ENCODE measurements around the gene ZYX. TPM values are rescaled to one million over a fixed set of nuclear protein-coding genes. Genes with fewer than 3 reads are reported as not detected.

The ZYX gene
- total RNA-seq, 4 donors from 2014 or later = 46.3 to 73.0 (median 59.3) TPM

DNA sequence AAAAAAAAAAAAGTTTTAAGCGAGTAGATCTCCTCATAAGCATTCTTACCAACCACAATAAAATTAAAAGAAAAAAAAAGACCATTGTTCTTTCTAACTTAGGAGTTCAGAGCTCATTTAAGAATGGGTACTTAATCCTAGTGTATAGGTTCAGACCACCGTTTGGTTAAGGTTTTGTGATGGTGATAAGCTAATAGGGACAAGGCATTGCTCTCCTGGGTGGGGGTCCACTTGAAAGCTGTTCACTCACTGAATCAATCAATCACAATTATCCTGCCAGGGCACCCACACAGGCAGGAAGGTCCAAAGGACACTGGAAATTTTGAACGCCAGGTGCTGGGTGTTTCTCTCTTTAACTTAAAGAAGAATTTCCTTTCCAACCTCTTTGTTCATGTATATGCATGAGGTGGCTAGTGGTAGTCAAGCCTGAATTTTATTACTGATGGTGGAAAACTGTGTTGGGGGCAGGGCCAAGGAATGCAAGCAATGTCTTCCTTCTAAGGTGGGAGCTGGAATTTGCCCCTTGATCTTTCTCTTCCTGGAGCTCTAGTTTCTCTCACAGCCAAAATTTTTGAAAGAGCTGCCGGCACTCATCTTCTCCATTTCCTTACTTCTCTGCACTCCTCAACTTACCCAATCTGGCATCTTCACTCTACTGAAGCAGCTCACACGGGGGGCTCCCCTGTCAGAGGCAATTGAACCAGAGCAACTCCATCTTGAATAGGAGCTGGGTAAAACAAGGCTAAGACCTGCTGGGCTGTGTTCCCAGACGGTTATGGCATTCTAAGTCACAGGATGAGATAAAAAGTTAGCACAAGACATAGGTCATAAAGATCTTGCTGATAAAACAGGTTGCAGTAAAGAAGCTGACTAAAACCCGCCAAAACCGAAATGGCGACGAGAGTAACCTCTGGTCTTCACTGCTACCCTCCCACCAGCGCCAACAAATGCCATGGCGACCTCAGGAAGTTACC lies 11.2 kb upstream of the ZYX start:
- DNase-seq (ENCODE audit: low spot score in 2 of 2) = no peak
- Histone ChIP-seq H3K27me3 (no peaks in the 10 kb centered on the region), H3K9me3 (no peaks in the 10 kb centered on the region), H3K27ac (no peak overlapping the region), H3K4me3 (no peak overlapping the region), H3K36me3 (no peaks in the 10 kb centered on the region), H3K4me1 (no peaks in the 10 kb centered on the region)
- TF ChIP-seq POLR2AphosphoS5 (IDR thresholded peaks at IDR 0.05) (no peak), EP300 (IDR thresholded peaks at IDR 0.05) (no peak), POLR2A (IDR thresholded peaks at IDR 0.05) (no peak)
- TF ChIP-seq, protein P1, sequence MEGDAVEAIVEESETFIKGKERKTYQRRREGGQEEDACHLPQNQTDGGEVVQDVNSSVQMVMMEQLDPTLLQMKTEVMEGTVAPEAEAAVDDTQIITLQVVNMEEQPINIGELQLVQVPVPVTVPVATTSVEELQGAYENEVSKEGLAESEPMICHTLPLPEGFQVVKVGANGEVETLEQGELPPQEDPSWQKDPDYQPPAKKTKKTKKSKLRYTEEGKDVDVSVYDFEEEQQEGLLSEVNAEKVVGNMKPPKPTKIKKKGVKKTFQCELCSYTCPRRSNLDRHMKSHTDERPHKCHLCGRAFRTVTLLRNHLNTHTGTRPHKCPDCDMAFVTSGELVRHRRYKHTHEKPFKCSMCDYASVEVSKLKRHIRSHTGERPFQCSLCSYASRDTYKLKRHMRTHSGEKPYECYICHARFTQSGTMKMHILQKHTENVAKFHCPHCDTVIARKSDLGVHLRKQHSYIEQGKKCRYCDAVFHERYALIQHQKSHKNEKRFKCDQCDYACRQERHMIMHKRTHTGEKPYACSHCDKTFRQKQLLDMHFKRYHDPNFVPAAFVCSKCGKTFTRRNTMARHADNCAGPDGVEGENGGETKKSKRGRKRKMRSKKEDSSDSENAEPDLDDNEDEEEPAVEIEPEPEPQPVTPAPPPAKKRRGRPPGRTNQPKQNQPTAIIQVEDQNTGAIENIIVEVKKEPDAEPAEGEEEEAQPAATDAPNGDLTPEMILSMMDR (IDR thresholded peaks at IDR 0.05) = no peak
- WGBS = 79% methylated on average over 12 of the region's 12 CpGs

GRCh38 chr7:143372070-143372469 lies 9.1 kb upstream of the ZYX start:
- no peak overlapping the region for H3K4me3 ChIP-seq
- TF ChIP-seq, protein P1 (IDR thresholded peaks at IDR 0.05) = no peak
- no peak for TF ChIP-seq POLR2A (IDR thresholded peaks at IDR 0.05)
- DNase-seq (ENCODE audit: low spot score in 2 of 2) = no peak
- no peaks in the 10 kb centered on the region for H3K36me3 ChIP-seq
- no peak overlapping the region for H3K27ac ChIP-seq
- no peaks in the 10 kb centered on the region for H3K4me1 ChIP-seq
- 35% methylated on average over 4 of the region's 4 CpGs for WGBS
- H3K27me3 ChIP-seq = no peaks in the 10 kb centered on the region
- H3K9me3 ChIP-seq = no peaks in the 10 kb centered on the region

- no peak for DNase-seq (ENCODE audit: low spot score in 2 of 2)
- no peaks in the 10 kb centered on the region for H3K27me3 ChIP-seq
- 88% methylated on average over 4 of the region's 4 CpGs for WGBS
- no peak overlapping the region for H3K27ac ChIP-seq
- H3K4me1 ChIP-seq = no peaks in the 10 kb centered on the region
- H3K4me3 ChIP-seq = no peak overlapping the region
- no peaks in the 10 kb centered on the region for H3K9me3 ChIP-seq
- TF ChIP-seq, protein P1 (IDR thresholded peaks at IDR 0.05) = no peak
- no peak for TF ChIP-seq POLR2AphosphoS5 (IDR thresholded peaks at IDR 0.05)
- no peak for TF ChIP-seq EP300 (IDR thresholded peaks at IDR 0.05)
- no peak for TF ChIP-seq POLR2A (IDR thresholded peaks at IDR 0.05)
- no peaks in the 10 kb centered on the region for H3K36me3 ChIP-seq
Measured at GRCh38 chr7:143373255-143373794, 7.8 kb upstream of the ZYX start.

DNA sequence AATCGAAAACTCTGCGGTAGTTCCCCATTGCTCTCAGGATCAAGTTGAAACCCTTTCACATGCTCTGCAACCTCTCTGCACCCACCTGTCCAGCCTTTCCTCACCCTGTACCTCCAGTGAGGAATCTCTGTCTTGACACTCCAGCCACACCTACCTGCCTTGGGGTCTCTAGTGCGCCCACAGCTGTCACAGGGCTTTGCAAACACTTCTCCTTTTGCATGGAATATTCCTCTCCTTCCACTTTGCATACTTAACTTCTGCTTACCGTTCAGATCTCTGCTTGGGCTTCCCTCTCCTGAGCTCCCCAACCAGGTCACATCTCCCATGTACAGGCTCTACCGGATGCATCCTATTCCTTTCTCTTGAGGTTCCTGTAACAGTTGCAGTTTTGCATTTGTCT lies 6.6 kb upstream of the ZYX start:
- H3K4me3 ChIP-seq = no peak overlapping the region
- DNase-seq (ENCODE audit: low spot score in 2 of 2) = no peak
- no peak for TF ChIP-seq POLR2AphosphoS5 (IDR thresholded peaks at IDR 0.05)
- no peak for TF ChIP-seq POLR2A (IDR thresholded peaks at IDR 0.05)
- TF ChIP-seq, protein P1 (IDR thresholded peaks at IDR 0.05) = no peak
- no peak for TF ChIP-seq EP300 (IDR thresholded peaks at IDR 0.05)
- peaks cover 8% of the 10 kb centered on the region for H3K4me1 ChIP-seq
- no peaks in the 10 kb centered on the region for H3K36me3 ChIP-seq
- no peaks in the 10 kb centered on the region for H3K9me3 ChIP-seq
- no peaks in the 10 kb centered on the region for H3K27me3 ChIP-seq
- no peak overlapping the region for H3K27ac ChIP-seq
- 85% methylated on average over 5 of the region's 5 CpGs for WGBS

GRCh38 chr7:143375298-143376034 lies 5.7 kb upstream of the ZYX start:
- WGBS = 79% methylated on average over 5 of the region's 7 CpGs
- Histone ChIP-seq H3K4me1 (peaks cover 17% of the 10 kb centered on the region), H3K36me3 (no peaks in the 10 kb centered on the region), H3K9me3 (no peaks in the 10 kb centered on the region), H3K27me3 (no peaks in the 10 kb centered on the region), H3K4me3 (no peak overlapping the region), H3K27ac (no peak overlapping the region)
- no peak for DNase-seq (ENCODE audit: low spot score in 2 of 2)
- no peak for TF ChIP-seq EP300 (IDR thresholded peaks at IDR 0.05)
- TF ChIP-seq, protein P1 (IDR thresholded peaks at IDR 0.05) = no peak
- TF ChIP-seq POLR2AphosphoS5 (IDR thresholded peaks at IDR 0.05) = no peak
- TF ChIP-seq POLR2A (IDR thresholded peaks at IDR 0.05) = no peak

All from suprapubic skin (tissue), 4 donors.